HG02610 (cell line): ENCODE data around the gene RPS25.
"Not testable (repeated sequence)": the region's sequence is repeated elsewhere in the genome, so short reads cannot be mapped to it uniquely, and the experiment has no call there.

Experiments
- ATAC-seq: cut with Tn5 transposase; IDR thresholded peaks from one replicate; pipeline ENCODE4 v1.9.1; 2021; ENCODE audit warnings: mild to moderate bottlenecking, moderate library complexity; ENCODE audit not compliant: unreplicated experiment

The RPS25 gene

GRCh38 chr11:118973985-118974384, 44.2 kb downstream of the RPS25 start:
- ATAC-seq: no peak

DNA sequence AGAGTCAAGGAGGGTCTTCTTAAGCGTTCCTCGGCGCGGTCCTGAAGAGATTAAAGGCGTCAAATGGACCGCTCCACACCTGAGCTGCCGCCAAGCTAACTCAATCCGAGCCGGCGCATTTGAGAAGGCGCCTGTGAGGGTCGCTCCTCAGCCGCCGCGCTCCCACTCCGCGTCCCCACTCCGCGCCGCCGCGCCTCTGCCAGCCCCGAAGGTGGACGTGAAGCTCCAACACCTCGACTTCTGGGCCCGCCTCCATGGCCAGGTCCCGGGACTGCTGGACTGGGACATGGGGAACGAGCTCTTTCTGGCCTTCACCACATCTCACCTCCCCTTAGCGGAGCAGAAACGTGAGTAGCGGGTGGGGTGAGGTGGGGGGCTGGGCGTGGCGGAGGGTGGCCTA, 46.5 kb downstream of the RPS25 start, which contains the start of gene FOXR1:
Gene FOXR1 (plus strand): TSS at position 116 of the 400 bp plus-strand sequence. CDS start 171 bp downstream, at position 287.
- ATAC-seq: no peak

GRCh38 chr11:118969508-118969907, 48.6 kb downstream of the RPS25 start:
- ATAC-seq: not testable (repeated sequence)
